Mucosa of descending colon (tissue), 3 donors: Measurements from ENCODE around the gene FAM219A. TPM values are rescaled to one million over a fixed set of nuclear protein-coding genes. Genes with fewer than 3 reads are reported as not detected.

Experiments
- ATAC-seq: fragments of 200-7000 bp; cut with Tn5 transposase; one replicate; pipeline ENCODE4 v1.9.1; 2020; ENCODE audit warnings: mild to moderate bottlenecking, moderate library complexity
- DNase-seq, 3 donors: peaks; one replicate each; pipeline ENCODE4 v3.0.0-alpha.2; 2020
- H3K36me3 ChIP-seq: fragments of 200-600 bp; one replicate; pipeline ENCODE4 v1.8.0; 2021; ENCODE audit warnings: low read depth, mild to moderate bottlenecking
- H3K4me1 ChIP-seq: fragments of 200-600 bp; one replicate; pipeline ENCODE4 v1.8.0; 2021; ENCODE audit warnings: low read depth, mild to moderate bottlenecking
- H3K4me3 ChIP-seq: fragments of 200-600 bp; one replicate; pipeline ENCODE4 v1.8.0; 2021; ENCODE audit warnings: mild to moderate bottlenecking
- H3K9me3 ChIP-seq: fragments of 200-600 bp; one replicate; pipeline ENCODE4 v1.8.0; 2021; ENCODE audit warnings: mild to moderate bottlenecking
- intact Hi-C, 2 donors: fragments of 100-400 bp; cut with DNase I in 1 of 2; cut with micrococcal nuclease in 1 of 2; formaldehyde crosslinking; loops; one replicate each; pipeline versions ENCODE4 v1.11.0 to v1.11.1; 2022; cut with DNase I, micrococcal nuclease
- total RNA-seq, 3 donors: library from RNA; stranded (reverse); fragmentation: NEBNext Ultra II Directional in 2 of 3; extraction: Animal tissue kit (Norgen Biotek cat#: 25700) in 2 of 3; gene quantifications; one replicate each; pipeline versions ENCODE4 v1.2.1 to v1.2.4, GENCODE V29; 2021 to 2023
- TF ChIP-seq, protein P1 (sequence below): fragments of 200-600 bp; IDR thresholded peaks from one replicate; pipeline ENCODE4 v1.8.0; 2022; ENCODE audit warnings: antibody characterized with exemption, mild to moderate bottlenecking
- donor health status: DM: no; HTN: no; CAD: no; lungs with moderate emphysema.
- donor health status: DM: no; HTN: no; CAD: no.
- donor health status: DM: no; HTN: yes; CAD: no.

Gene FAM219A
- total RNA-seq, 3 donors from 2014 or later = 5.1 to 20.8 (median 8.6) TPM

DNA sequence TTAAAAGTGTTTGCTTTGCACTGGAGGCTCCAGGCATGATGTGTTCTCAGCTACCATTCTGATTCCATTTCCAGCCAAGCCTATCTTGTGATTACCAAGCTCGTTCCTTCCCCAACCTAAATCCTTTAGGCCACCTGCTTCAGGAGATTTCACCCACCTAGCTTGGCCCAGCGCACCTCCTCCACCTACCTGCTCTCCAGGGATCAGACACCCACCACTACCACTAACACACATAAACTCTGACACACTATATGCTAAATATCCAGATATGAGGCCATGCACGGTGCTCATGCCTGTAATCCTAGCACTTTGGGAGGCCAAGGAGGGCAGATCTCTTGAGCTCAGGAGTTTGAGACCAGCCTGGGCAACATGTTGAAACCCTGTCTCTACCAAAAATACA lies 84.0 kb downstream of the FAM219A start:
- H3K4me3 ChIP-seq = no peak overlapping the region
- intact Hi-C loops = no loop called here
- H3K9me3 ChIP-seq = no peaks in the 10 kb centered on the region
- TF ChIP-seq, protein P1, sequence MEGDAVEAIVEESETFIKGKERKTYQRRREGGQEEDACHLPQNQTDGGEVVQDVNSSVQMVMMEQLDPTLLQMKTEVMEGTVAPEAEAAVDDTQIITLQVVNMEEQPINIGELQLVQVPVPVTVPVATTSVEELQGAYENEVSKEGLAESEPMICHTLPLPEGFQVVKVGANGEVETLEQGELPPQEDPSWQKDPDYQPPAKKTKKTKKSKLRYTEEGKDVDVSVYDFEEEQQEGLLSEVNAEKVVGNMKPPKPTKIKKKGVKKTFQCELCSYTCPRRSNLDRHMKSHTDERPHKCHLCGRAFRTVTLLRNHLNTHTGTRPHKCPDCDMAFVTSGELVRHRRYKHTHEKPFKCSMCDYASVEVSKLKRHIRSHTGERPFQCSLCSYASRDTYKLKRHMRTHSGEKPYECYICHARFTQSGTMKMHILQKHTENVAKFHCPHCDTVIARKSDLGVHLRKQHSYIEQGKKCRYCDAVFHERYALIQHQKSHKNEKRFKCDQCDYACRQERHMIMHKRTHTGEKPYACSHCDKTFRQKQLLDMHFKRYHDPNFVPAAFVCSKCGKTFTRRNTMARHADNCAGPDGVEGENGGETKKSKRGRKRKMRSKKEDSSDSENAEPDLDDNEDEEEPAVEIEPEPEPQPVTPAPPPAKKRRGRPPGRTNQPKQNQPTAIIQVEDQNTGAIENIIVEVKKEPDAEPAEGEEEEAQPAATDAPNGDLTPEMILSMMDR = no peak
- DNase-seq (no peak), ATAC-seq (no peak)
- peaks cover 15% of the 10 kb centered on the region for H3K4me1 ChIP-seq
- H3K36me3 ChIP-seq = no peaks in the 10 kb centered on the region

DNA sequence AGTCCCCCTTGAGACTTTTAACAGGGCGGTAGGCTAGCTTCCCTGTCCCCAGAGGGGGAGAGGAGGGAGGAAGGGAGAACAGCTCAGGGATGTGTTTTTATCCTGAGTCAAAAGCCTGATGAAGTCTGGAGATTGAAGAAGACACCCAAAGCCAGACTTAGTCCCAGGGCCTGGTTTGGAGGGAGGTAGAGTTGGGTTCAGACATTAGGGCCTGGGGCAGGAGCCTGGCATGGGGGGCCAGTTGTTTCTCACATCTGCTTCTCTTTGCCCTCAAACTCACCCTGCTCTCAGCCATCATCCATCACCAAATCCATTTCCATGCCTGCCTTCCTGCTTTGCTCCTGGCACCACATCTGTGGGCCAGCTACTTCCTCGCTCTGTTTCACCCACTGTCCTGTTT lies 84.6 kb downstream of the FAM219A start:
- Histone ChIP-seq H3K4me3 (no peak overlapping the region), H3K9me3 (no peaks in the 10 kb centered on the region), H3K36me3 (no peaks in the 10 kb centered on the region), H3K4me1 (peaks cover 11% of the 10 kb centered on the region)
- TF ChIP-seq, protein P1 = no peak
- intact Hi-C loops = no loop called here
- no peak for ATAC-seq
- no peak for DNase-seq

DNA sequence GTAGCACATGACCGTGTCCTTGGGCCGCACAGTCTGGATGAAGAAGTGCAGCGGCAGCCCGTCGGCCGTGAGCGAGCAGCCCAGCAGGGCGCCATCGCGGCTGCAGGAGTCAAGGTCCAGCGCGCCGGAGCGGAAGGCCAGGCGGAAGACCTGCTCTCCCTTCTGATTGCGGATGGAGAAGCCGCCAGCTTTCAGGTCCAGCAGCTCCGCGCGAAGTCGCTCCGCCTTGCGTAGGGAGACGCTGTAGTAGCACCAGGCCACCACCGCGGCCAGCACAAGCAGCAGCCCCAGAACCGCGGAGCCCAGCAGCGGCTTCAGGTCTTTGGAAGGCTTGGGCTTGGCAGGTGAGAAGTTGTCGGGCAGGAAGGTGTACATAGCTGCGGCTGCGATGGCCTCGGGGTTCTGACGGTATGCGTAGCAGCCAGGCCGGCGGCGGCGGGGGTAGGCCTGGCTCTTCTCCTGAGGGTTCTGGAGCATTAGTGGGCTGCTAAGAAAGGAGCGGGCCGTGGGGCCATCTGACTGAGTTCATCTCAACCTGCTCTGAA lies 85.8 kb downstream of the FAM219A start:
- TF ChIP-seq, protein P1 = no peak
- no peaks in the 10 kb centered on the region for H3K9me3 ChIP-seq
- no peak overlapping the region for H3K4me3 ChIP-seq
- no peaks in the 10 kb centered on the region for H3K36me3 ChIP-seq
- no peak for ATAC-seq
- intact Hi-C loops = no loop called here
- peaks cover 6% of the 10 kb centered on the region for H3K4me1 ChIP-seq
- no peak for DNase-seq

DNA sequence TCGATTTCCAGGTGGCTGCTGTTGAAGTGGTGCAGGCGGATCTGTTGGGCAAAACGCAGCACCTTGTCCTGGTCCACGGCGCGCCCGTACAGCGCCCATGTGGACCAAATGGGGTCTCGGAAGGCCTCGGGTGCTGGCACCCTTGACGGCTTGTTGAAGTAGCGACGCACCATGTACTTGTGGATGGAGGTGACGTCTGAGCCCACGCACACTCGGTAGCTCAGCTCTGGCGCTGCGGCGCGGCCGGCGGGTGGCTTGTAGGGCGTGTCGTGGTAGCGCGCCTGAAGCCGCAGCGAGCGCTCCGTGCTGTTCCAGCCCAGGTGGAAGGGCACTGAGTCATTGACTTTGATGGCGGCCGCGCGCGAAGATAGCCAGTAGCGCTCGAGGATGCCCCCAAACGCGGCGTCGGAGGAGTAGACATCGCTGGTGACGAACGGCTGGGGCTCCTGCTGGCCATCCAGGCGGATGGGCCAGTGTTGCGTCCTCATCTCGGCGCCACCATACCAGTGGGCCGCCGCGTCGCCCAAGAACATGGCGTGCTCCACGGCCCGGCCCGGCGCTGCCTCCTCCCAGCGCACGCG lies 86.4 kb downstream of the FAM219A start:
- H3K4me3 ChIP-seq = no peak overlapping the region
- intact Hi-C loops = no loop called here
- H3K4me1 ChIP-seq = peaks cover 4% of the 10 kb centered on the region
- TF ChIP-seq, protein P1 = no peak
- H3K36me3 ChIP-seq = no peaks in the 10 kb centered on the region
- no peak for DNase-seq
- no peaks in the 10 kb centered on the region for H3K9me3 ChIP-seq
- ATAC-seq = no peak

DNA sequence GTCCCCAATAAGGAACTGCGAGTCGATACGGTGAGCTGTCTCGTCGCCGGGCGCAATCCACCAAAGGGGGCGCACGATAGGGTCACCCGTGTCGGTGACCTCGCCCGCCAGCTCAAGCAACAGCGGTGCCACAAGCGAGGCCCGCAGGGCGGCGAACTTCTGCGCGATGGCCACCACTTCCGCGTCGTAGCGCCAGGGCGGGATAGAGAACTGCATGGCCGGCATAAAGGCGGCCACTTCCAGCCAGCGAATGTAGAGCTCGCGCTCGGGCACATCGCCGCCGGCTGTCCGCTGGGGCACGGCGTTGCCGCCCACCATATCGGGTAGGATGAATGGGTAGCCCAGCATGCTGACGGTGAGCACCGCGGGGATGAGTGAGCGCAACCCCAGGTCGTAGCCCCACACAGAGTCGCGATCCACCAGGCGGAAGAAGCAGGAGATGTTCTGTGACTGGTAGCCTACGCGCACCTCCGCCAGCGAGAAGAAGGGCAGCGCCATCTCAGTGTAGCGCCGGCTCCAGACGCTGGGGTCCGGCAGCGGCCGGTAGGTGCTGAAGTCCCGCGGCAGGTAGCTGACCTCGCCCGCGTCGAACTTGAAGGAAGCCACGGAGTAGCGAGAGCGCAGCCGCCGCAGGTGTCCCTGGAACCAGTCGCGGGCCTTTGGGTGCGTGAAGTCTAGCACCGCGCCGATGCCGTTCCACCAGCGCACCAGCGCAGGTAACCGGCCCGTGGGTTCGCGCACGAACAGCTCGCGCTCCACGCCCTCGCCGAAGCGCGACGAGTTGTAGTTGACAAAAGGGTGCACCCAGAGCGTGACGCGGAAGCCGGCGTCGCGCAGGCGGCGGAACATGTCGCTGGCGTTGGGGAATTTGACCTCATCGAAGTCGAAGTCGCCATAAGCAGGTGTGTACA lies 87.1 kb downstream of the FAM219A start:
- TF ChIP-seq, protein P1 = no peak
- Histone ChIP-seq H3K36me3 (no peaks in the 10 kb centered on the region), H3K4me3 (no peak overlapping the region), H3K4me1 (peaks cover 4% of the 10 kb centered on the region), H3K9me3 (no peaks in the 10 kb centered on the region)
- intact Hi-C loops = no loop called here
- ATAC-seq (no peak), DNase-seq (no peak)
